Pulmonary artery endothelial cell (primary cell): ENCODE results near the gene HIPK4. TPM values are rescaled to one million over a fixed set of nuclear protein-coding genes. Genes with fewer than 3 reads are reported as not detected.
"Not testable (repeated sequence)": the region's sequence is repeated elsewhere in the genome, so short reads cannot be mapped to it uniquely, and the experiment has no call there.

Experiments
- DNase-seq: peaks from one replicate; pipeline ENCODE4 v3.0.0-alpha.2; 2011; ENCODE audit warnings: low read depth, low spot score
- total RNA-seq: library from RNA; depleted of rRNA; stranded (reverse); fragments of >200 nt; gene quantifications from 2 replicates; pipeline ENCODE4 v1.2.3, GENCODE V29; 2014

Gene HIPK4
- total RNA-seq, 1 donor from 2014 or later: 0.07 TPM

- no peak for DNase-seq
Measured at GRCh38 chr19:40341601-40342482, 48.1 kb downstream of the HIPK4 start.

DNA sequence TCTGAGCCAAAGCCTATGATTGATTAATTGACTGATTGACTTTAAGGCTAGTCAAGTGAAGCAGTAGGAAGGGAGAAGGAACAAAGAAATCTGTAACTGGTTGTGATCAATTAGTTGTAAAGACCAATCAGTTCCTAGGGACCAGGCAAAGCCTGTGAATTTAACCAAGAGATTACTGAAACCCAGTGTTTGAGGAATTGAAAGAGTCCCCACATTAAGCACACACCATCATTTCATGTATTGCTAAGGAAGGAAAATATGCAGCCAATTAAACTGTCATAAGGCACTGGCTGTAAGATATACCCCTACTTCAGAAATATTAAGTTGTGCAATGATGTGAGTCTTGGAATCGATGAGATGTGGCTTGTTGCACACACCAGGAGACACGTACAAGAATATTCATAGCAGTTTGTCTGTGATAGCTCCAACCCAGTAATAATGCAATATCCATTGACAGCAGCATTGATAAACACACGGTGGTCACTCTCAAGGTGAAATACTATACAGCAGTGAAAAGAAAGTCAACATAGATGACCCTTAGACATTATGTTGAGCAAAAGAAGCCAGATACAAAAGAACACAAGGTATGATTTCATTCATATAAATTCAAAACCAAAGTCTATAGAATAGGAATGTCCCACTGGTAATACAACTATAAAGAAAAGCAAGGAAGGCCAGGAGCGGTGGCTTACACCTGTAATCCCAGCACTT is 50.8 kb downstream of the HIPK4 start:
- no peak for DNase-seq

DNA sequence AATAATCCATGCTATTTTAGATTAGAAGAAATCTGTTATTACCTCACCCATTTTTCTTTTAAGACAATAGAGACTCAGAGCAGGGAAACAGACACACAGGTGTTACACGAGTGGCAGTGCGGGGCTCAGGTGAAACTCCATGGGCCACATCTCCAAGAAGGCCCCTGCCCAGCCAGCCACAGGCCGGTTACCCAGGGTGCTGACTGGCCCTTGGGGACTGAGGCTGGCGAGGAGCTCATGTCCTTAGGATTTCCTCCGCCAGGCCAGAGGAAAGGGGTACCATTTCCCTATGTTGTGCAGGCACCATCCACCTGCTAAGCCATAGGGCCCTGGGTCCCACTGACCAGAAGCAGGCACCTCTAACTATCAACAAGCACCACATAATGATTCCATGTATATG is 52.4 kb downstream of the HIPK4 start:
- no peak for DNase-seq

GRCh38 chr19:40337107-40337506 is 52.9 kb downstream of the HIPK4 start:
- no peak for DNase-seq

DNA sequence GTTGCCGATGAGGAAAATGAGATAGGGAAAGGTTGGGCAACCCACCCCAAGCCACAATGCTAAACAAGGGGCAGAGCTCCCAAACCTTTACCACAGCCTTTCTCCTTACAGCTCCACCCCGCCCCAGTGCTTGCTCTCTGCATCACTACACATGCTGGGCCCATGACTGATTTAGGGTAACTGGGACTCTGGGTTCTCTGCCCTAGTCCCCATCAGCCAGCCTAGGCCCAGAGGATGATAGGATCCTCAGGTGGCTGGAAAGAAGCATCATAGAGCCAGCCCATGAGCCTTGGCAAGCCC is 53.4 kb downstream of the HIPK4 start:
- no peak for DNase-seq

DNA sequence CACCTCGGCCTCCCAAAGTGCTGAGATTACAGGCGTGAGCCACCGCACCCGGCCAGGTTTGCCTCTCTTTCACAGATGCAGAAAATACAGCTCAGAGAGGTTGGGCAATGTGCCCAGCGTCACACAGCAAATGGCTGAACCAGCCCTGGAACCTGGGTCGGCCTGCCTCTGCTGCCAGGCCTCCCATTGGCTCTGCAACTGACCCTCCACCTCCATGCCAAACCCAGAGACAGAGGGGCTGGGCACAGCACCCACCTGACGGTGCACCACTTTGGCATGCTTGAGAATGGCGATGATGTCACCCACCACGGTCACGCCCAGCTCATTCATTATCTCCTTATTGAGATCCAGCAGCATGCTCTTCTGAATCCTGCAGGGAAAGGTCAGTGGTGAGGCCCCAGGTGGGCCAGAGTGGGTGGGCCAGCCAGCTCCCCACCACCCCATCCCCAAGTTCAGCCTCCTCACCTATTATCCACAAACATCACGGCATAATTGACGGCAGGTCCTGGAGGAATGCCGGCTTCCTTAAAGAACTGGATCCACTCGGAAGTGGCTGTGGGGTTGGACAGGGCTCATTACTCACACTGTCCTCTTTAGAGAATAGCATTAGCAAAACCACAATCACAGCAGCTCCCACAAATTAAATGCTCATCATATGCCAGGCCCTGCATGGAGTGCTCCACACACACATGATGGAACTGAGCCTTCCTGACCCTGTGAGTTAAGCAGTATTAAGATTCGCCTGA is 54.0 kb downstream of the HIPK4 start:
- DNase-seq: no peak

- no peak for DNase-seq
Measured at GRCh38 chr19:40335101-40335500, 54.9 kb downstream of the HIPK4 start.

DNA sequence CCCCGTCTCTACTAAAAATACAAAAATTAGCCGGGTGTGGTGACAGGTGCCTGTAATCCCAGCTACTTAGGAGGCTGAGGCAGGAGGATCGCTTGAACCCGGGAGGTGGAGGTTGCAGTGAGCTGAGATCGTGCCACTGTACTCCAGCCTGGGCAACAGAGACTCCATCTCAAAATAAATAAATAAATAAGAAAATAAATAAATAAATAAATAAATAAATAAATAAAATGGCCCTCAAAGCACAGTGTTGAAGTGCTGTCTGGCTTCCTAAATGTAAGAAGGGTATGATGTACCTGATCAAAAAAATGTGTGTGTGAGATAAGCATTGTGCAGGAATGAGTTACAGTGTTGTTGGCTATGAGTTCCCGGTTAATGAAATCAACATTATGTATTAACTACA is 56.9 kb downstream of the HIPK4 start:
- not testable (repeated sequence) for DNase-seq

DNA sequence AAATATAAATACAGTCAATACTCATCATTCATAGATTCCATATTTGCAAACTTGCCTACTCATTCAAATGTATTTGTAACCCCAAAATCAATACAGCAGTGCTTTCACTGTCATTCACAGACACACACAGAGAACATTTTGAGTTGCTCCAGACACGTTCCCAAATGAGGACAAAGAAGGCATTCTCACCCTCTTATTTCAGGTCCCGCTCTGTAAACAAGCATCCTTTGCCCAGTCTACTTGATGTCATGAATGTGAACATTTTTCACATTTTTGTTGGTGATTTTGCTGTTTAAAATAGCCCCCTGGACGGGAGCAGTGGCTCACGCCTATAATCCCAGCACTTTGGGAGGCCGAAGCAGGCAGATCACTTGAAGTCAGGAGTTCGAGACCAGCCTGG is 57.3 kb downstream of the HIPK4 start:
- DNase-seq: no peak

DNA sequence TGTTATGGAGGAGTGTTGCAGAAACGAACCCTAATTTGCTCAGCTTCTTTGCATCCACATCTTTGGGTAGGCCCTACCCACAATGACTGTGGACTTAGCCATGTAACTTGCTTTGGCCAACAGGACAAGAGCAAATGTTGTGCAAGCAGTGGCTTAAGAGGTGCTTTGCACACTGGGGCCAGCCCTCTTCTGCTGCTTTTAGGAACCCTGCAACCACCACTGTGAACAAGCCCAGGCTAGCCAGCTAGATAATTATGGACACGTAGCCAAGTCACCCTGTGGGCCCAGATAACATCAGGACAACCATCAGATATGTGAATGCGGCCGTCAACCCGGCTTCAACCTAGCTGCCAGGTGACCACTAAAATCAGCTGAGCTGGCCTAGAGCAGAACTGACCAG is 58.9 kb downstream of the HIPK4 start:
- no peak for DNase-seq

Other genes with a start within 250 kb of the HIPK4 start
- gene MAP3K10, start 198.8 kb downstream of the HIPK4 start, total RNA-seq: 5.5 and 7.0 TPM in 2 replicates
- not detected in 2 replicates for gene TTC9B, start 171.8 kb downstream of the HIPK4 start, total RNA-seq
- 0.07 TPM in 1 of 2 replicates, not detected in the other for gene CCNP, start 163.5 kb downstream of the HIPK4 start, total RNA-seq
- 22.6 and 30.1 TPM in 2 replicates for gene AKT2, start 104.8 kb downstream of the HIPK4 start, total RNA-seq
- 7.4 and 10.5 TPM in 2 replicates for gene C19orf47, start 41.8 kb downstream of the HIPK4 start, total RNA-seq
- gene PLD3, start 41.5 kb downstream of the HIPK4 start, total RNA-seq: 91.0 and 155 TPM in 2 replicates
- gene PRX, start 23.2 kb upstream of the HIPK4 start, total RNA-seq: 1.0 and 1.2 TPM in 2 replicates
- 18.8 and 22.9 TPM in 2 replicates for gene SERTAD1, start 35.8 kb upstream of the HIPK4 start, total RNA-seq
- gene SERTAD3, start 54.2 kb upstream of the HIPK4 start, total RNA-seq: 17.1 and 21.0 TPM in 2 replicates
- gene BLVRB, start 75.6 kb upstream of the HIPK4 start, total RNA-seq: 53.9 and 68.7 TPM in 2 replicates
- gene SPTBN4, start 76.8 kb upstream of the HIPK4 start, total RNA-seq: 0.20 and 0.28 TPM in 2 replicates
- gene SHKBP1, start 186.7 kb upstream of the HIPK4 start, total RNA-seq: 29.5 and 33.5 TPM in 2 replicates
- 6.1 and 14.4 TPM in 2 replicates for gene LTBP4, start 211.2 kb upstream of the HIPK4 start, total RNA-seq